Stimulated activated CD8-positive, alpha-beta memory T cell treated with anti-CD3 and anti-CD28 coated beads, Interleukin-15, amount 100 ng/mL, for 24 hours (primary cell): ENCODE results near the gene ACOD1.

Source experiments
- DNase-seq: peaks from one replicate; pipeline ENCODE4 v3.0.0-alpha.2; 2020; ENCODE audit warnings: low read depth

The ACOD1 gene

GRCh38 chr13:76991796-76992547 is 43.7 kb downstream of the ACOD1 start, which contains the start of gene CLN5:
CLN5 (plus strand) TSS chr13:76992081; CDS start chr13:76992099, 18 bp downstream.
- peak; percentile 90 for DNase-seq

DNA sequence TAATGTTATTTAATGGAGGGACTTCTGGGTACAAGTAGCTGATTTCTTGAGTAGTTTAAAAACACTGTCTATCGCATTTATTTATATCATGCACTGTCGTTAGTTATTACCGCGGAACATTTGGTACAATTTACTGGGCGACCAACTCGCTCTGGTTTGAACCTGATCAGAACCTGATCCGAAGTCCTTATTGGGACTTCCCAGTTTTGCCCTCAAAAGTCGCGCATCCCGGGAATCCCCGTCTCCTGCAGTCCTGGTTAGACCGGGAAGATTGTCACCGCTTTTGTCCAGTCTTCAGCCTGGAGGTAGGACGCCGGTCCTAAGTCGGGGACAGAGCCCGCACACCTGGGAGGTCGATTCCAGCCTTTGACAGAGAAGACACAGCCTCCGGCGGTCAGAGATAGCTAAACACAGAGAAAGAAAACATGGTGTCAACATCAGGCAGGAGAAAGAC is 44.3 kb downstream of the ACOD1 start:
- DNase-seq = no peak

- DNase-seq = no peak
These were observed 44.7 kb downstream of the ACOD1 start for GRCh38 chr13:76993021-76993420.

- no peak for DNase-seq
These were observed 45.2 kb downstream of the ACOD1 start for GRCh38 chr13:76993473-76993872.

DNA sequence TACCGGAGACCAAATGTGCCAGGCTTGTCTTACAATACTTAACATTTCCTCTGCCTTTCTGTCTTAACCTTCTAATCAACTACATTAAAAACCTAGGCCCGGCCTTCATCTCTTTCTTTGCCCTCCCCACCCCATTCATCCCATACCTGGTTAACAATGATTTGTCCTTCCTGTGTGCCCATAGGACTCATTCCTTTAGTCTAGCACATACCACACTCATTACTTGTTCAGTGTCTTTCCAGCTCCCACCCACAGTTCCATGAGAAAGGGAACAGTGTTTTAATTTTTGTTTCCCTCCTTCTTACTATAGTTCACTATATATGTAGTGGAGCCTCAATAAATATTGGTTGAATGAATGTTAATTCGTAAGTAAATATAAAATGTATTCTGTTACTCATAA is 46.0 kb downstream of the ACOD1 start:
- DNase-seq = no peak

DNA sequence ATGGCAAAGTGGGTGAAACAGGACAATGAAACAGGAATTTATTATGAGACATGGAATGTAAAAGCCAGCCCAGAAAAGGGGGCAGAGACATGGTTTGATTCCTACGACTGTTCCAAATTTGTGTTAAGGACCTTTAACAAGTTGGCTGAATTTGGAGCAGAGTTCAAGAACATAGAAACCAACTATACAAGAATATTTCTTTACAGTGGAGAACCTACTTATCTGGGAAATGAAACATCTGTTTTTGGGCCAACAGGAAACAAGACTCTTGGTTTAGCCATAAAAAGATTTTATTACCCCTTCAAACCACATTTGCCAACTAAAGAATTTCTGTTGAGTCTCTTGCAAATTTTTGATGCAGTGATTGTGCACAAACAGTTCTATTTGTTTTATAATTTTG is 52.2 kb downstream of the ACOD1 start:
- DNase-seq = no peak

DNA sequence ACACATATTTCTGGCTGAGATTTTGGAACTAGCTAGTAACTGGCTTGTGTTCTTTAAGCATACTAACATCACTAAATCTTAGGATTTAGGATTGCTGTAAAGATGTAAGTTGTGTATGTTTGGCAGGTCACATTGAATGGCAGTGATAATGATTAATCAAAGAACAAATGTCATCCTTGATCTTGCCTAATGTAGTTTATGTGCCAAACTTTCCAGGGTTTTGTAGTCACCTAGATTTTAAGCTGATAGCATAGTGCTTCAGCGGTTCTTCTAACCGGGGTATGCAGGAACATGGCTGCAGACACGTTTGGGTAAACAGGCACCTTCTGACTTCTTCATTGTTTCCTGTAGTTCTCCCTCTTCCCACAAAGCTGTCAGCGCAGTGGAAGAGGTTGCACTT is 53.2 kb downstream of the ACOD1 start:
- no peak for DNase-seq

DNA sequence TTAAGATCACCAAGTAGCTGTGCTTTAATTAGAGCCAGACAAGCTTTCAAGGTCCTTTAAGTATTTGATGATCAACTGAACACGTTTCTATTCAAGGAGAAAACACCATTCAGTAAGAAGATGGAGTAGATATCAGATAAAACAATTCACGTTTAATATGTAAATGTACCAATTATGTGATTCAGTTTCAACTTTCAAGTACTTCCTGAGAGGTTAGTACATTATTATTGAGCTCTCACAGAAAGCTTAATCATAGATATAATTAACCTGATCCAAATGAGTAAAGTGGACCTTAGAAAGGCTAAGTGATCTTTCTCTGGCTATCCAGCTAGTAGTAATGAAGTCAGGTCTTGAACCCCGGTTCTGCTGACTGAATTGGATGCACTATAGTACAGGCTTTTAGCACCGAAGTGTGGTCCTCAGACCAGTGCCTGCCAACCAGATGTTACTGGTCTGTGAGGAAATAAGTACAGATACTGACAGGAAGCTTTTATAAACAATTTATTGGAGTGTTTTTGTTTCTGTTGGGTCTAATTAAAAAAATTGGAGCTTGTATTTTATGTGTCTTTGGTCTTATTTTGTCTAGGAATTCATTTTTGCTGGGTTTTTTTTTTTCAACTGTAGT is 53.8 kb downstream of the ACOD1 start:
- no peak for DNase-seq

- no peak for DNase-seq
These were observed 54.4 kb downstream of the ACOD1 start for GRCh38 chr13:77002590-77003190.
